GM19324 (cell line): Measurements from ENCODE around the gene SFXN5.

Experiments used
- ATAC-seq: cut with Tn5 transposase; IDR thresholded peaks from one replicate; pipeline ENCODE4 v1.9.1; 2021; ENCODE audit warnings: mild to moderate bottlenecking, moderate library complexity; ENCODE audit not compliant: unreplicated experiment, low FRiP score

The SFXN5 gene

DNA sequence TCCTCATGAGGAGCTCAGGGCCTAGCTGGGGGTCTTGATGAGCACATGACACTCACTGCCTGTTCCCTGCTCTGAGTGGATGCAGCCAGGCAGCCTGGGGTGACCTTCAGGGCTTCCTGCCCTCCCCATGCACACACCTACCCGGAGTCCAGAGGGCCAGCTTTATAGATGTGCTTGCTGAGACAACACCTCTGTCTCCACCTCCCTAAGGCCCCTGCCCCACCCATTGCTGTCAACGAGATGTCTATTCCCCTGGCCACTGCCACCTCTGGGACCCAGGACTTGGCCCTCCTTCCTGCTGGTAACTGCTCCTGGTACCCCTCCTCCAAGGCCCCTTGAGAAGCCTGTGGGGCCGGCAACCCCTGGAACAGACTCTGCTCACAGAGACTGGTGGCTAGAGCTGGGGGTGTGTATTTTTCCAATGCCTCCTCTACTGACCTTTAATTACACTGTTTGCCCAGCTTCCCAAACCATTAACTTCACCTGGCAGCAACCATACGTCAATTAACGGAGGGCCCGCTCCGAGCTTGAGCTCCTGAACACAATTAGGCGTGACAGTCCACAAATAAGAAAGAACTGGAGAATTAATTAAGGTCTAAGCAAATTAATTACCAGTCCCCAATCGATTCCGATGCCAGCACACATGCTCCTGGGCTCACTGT is 87.9 kb downstream of the SFXN5 start:
- no peak for ATAC-seq

GRCh38 chr2:72982781-72983499 is 88.6 kb downstream of the SFXN5 start:
- no peak for ATAC-seq

- ATAC-seq = no peak
Observed at GRCh38 chr2:72982219-72982618, 89.3 kb downstream of the SFXN5 start.

GRCh38 chr2:72981536-72981935 is 90.0 kb downstream of the SFXN5 start:
- ATAC-seq = no peak

- no peak for ATAC-seq
Observed at GRCh38 chr2:72980535-72981217, 90.8 kb downstream of the SFXN5 start.

GRCh38 chr2:72979896-72980295 is 91.6 kb downstream of the SFXN5 start:
- no peak for ATAC-seq

DNA sequence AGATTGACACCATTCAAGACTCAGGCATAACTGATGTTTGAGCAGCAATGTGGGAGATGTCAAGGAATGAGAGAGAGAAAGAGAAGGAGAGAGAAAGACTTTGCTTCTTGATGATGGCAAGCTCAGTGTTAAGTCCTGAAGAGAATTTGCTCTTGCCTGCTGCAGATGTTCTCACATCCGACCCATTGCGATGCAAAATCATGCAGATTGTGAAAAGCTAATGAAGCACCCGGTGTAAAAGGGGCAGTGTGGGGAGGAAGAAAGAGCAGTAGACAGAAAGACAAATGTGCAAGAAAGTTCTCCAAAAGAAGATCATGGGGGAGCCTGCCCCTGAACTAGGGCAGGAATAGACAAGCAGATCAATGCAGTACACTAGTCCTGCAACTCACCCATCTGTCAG is 96.5 kb downstream of the SFXN5 start:
- ATAC-seq = no peak

- ATAC-seq = no peak
Observed at GRCh38 chr2:72974436-72974754, 97.1 kb downstream of the SFXN5 start.

GRCh38 chr2:72973566-72974435 is 97.7 kb downstream of the SFXN5 start:
- peak; percentile 53 for ATAC-seq

DNA sequence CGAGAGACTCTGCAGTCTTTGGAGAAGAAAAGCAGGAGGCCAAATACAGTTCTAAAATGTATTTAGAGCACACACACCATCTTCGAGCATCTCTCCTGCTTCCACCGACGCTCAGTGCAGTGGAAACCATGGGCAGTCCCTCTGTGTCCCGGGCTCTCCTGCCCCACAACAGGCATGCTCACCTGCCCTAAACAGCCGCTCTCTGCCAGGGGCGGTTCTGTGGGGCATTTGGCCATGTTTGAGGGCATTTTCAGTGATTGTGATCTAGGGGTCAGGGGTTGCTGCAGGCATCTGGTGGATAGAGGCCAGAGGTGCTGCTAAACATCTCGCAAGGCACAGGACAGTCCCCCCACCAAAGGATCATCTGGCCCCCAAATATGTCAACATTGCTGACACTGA is 98.4 kb downstream of the SFXN5 start:
- no peak for ATAC-seq

DNA sequence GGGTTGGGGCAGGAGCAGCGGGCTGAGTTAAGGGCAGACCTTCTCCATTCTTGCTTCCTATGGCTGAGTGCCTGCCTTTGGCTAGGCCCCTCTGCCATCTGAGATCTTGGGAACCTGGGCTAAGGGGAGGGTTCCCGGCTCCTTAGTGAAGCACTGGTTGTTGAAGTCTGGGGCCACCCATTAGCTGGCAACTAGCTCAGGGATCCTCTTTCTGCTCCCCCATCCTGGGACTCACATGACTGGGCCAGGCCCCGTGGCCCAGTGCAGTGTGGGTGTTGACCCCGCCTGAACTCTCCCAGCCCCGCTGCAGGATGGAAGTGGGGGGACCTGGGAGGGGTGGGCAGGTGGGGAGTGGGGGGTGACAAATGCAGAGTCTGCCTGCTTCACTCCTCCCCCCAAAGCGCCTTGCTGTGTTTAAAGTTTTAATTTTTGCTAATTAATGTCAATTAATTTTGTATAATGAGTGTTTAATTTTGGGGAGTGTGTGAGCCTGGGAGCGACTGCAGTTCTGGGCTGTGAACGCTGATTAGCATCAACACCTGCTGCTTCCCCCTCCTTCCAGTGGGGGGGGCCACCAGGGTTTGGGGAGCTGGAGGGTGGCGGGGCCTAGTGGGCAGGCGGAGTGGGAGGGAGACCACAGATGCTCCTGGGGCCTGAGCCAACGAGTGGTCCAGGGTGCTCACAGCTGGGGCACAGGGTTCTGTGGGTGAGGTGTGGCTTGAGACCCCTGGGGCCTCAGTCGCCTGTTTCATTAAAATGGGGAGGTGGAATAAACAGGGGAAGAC is 99.0 kb downstream of the SFXN5 start:
- no peak for ATAC-seq

GRCh38 chr2:72971036-72971435 is 100.5 kb downstream of the SFXN5 start:
- ATAC-seq = no peak

DNA sequence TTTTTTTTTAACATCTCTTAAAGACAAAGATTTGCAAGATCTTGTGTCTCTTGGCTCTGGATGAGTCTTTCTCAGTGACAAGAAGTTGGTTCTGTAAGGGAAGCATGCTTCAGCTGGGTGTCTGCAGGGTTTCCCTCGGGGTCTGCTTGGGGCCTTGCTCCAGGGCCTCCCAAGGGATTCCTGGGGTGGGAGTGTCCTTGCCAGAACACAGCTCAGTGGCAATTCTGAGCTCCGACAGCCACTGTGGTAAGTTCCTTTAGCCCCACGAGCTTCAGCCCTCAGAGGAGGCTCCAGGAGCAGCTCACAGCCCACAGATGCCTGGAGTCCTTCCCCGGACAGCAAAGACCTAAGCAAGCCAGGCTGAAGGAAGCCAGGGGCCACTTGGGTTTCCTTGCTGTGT is 101.8 kb downstream of the SFXN5 start:
- no peak for ATAC-seq

- no peak for ATAC-seq
Observed at GRCh38 chr2:72968286-72968685, 103.2 kb downstream of the SFXN5 start.

- no peak for ATAC-seq
Observed at GRCh38 chr2:72965770-72966450, 105.6 kb downstream of the SFXN5 start.

GRCh38 chr2:72965016-72965415 is 106.5 kb downstream of the SFXN5 start:
- no peak for ATAC-seq

DNA sequence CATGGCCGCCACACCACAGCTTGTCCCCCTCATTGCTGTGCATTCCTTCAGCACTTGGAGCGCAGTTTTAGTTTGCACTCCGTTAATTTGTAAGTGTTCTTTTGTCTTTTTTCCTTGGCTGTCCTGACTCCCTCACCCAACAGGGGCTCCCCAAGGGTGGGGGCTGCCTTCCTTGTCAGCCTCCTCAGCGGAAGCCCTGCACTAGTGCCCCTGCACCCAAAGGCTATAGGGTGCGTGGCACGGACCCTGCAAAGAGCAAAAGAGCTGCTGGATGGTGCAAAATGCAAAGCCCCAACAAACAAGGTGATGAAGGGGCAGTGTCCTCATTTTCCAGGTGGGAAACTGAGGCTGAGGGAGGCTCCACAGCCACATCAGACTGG is 107.4 kb downstream of the SFXN5 start:
- ATAC-seq = no peak

DNA sequence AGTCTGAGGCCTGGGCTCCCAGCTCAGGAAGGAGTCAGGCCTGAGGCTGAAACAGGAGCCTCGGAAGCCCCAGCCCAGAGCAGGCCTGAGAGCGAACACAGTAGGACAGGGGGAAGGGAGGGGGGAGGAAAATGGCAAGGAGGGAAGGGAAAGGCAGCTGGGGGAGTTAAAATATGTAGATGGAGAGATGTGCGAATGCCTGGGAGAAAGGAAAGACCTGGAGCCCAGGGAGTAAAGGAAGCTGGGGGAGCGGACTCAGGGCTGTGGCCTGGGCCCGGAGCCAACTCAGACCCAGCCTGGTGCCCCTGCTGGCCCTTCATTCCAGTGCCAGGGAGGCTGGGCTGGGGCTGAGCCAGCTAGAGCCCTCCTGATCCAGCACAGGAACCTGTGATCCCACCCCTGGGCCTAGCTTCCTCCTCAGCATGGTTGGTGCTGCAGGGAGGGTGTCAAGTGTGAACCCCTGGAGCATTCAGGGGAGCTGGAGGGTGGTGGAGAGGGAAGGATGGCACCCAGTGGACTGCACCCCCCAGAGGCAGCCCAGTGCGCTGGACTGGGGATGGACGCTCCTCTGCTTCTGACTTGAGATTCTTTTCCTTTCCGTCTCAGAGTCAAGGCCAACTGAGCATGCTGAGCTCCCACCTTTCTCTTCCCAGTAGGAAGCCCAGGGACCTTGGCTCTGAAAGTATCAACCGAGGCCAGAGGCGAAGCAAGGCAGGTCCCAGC is 107.9 kb downstream of the SFXN5 start:
- no peak for ATAC-seq

DNA sequence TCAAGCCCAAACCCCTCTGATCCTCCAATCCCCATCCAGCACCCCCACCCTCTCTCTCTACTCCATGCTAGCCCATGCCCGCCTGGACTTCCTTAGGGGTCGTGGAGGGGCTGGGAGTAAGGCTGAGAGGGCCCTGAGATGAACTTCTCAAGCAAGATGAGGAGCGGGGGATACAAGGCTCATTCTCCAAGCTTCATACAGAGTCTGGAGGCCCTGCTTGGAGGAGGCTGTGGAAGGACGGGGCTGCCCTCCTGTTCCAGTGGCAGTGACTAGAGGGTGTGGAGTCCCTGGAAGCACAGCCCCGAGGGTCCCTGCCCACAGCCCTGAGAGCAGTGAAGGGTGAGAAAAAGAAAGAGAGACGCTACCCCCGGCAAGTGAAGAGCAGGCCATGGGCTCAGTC is 108.6 kb downstream of the SFXN5 start:
- ATAC-seq = no peak
